HG02852 (cell line): Measurements from ENCODE around the gene MYH9.
"Not testable (repeated sequence)": the region's sequence is repeated elsewhere in the genome, so short reads cannot be mapped to it uniquely, and the experiment has no call there.

Source experiments
- ATAC-seq: cut with Tn5 transposase; IDR thresholded peaks from one replicate; pipeline ENCODE4 v1.9.1; 2021; ENCODE audit warnings: mild to moderate bottlenecking, moderate library complexity; ENCODE audit not compliant: unreplicated experiment

MYH9 gene

GRCh38 chr22:36297568-36297967 is 90.2 kb downstream of the MYH9 start:
- no peak for ATAC-seq

DNA sequence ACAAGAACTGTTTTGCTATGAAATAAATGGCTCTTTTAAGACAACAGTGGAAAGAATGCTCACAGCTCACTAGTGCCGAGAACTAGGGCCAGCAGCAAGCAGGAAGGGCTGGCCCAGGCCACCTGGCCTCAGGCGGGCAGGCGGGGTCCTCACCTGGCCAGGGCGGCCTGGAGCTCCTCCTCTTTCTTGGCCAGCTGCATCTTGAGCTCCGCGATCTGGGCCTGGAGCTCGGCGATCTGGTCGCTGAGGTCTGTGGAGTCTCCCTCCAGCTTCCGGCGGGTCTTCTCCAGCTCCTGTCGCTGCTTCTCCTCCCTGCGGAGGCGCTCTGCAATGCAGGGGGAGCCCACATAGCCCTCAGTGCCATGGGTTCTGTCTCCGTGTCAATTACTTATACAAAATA is 91.1 kb downstream of the MYH9 start:
- ATAC-seq, result no peak

DNA sequence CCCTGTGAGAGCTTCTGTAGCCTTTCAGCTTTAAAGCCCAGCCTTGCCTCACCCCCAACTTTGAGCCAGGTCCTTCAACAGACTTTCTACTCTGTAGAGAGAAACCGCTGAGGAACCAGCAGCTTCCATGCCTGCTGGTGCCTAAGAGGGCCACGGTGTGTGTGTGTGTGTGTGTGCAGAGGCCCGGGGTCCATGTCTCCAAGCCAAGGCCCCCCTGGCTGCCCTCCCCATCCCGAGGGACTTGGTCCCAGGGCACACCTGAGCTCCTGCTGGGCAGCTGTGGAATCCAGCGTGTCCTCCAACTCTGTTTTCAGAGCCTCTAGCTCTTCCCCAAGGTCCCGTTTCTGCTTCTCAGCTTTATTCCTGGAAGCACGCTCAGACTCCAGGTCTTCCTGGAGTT is 92.5 kb downstream of the MYH9 start:
- no peak for ATAC-seq

GRCh38 chr22:36294801-36295200 is 93.0 kb downstream of the MYH9 start:
- ATAC-seq, result no peak

GRCh38 chr22:36294293-36294620 is 93.5 kb downstream of the MYH9 start:
- no peak for ATAC-seq

DNA sequence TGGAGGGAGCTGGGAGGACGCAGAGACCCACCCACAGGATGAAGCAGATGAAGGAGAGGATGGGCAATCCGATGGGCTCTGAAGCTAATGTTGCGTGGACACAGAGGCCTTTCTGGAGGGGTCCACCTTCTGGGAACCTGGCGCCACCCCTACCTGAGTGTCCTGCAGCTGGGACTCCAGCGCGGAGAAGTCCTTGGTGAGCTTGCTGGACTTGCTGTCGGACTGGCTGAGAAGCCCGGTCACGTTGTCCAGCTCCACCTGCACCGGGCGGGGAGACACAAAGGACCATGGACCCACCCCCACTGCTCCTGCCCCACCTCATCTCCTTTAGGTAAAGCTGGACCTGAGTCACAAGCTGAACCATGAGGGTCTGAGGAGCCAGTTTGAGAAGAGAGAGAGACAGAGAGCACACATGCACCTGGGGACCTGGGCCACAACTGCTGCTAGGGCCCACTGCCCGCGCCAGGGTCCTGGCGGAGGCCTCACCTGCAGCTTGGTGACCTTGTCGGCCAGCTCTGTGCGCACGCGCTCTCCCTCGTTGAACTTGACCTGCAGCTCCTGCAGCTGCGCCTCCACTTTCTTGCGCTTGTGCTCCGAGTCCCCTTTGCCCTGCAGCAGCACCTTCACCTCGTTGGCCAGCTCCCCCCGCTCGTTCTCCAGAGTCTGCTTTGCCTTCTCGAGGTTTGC is 94.0 kb downstream of the MYH9 start:
- ATAC-seq, result no peak

GRCh38 chr22:36292823-36293530 is 94.8 kb downstream of the MYH9 start:
- no peak for ATAC-seq

GRCh38 chr22:36291831-36292740 is 95.7 kb downstream of the MYH9 start:
- ATAC-seq, result no peak

DNA sequence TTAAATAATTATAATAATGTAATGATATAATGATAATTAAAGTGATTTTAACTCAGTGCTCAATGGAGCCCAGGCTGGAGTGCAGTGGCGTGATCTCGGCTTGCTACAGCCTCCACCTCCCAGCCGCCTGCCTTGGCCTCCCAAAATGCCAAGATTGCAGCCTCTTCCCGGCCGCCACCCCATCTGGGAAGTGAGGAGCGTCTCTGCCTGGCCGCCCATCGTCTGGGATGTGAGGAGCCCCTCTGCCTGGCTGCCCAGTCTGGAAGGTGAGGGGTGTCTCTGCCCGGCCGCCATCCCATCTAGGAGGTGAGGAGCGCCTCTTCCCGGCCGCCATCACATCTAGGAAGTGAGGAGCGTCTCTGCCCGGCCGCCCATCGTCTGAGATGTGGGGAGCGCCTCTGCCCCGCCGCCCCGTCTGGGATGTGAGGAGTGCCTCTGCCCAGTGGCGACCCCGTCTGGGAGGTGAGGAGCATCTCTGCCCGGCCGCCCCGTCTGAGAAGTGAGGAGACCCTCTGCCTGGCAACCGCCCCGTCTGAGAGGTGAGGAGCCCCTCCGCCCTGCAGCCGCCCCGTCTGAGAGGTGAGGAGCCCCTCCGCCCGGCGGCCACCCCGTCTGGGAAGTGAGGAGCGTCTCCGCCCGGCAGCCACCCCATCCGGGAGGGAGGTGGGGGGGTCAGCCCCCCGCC is 97.2 kb downstream of the MYH9 start:
- ATAC-seq, result not testable (repeated sequence)

- not testable (repeated sequence) for ATAC-seq
These were observed 97.8 kb downstream of the MYH9 start for GRCh38 chr22:36289948-36290371.

- no peak for ATAC-seq
These were observed 98.3 kb downstream of the MYH9 start for GRCh38 chr22:36289406-36289870.

DNA sequence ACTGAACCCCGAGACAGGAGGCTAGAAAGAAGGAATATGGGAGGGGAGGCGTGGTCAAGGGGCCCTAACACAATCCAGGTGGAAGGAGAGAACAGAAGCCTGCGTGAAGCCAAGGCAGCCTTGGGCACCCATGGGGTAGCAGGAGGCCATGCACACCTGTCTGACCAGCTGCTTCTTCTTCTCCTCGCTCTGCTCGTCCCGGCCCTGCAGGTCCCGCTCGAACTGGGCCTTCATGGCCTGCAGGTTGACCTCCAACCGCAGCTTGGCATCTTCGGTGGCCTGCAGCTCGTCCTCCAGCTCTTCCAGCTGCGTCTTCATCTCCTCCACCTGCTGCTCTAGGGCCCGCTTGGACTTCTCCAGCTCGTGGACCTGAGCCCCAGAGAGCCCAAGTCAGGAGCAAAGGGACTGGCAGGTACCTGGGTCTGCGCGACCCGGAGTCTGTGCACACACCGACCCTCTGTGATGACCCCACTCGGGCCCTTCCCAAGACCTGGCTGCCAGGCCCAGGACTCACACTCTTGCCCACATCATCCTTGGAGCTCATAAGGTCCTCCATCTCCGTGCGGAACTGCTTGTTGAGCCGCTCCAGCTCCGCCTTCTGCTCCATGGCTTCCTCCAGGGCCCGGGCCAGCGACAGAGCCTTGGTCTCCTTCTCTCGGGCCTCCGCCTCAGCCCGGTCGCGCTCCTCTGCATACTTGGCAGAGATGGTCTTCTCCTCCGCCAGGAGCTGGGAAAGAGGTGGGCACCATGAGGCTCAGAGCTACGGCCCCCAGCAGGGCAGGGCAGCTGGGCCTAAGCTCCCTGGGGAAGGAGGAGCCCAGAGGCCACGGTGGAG is 99.0 kb downstream of the MYH9 start:
- no peak for ATAC-seq

DNA sequence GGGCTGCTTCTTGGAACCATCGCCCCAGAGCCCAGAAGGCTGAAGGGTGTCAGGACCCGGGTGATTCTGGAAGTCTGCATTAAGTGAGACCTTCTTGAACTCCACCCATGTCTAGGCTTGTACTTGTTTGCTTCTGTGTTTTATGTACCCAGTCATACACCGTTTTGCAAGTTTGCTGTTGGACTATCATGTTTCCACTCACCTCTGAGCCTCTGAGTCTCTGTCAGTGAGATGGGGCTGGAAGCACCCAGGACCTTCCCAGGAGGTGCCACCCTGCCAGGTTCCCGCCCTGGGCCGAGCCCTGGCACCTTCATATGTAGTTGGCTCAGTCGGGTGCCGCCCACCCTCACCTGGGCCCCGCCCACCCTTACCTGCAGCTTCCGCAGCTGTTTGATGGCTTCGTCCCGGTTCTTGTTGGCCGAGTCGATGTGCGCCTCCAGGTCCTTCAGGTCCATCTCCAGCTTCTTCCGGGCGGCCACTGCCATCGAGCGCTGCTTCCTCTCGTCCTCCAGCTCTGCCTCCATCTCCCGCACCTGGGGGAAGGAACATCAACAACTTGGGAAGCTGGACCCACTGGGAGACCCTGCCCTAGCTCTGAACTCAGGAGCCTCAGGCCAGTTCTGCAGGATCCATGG is 99.8 kb downstream of the MYH9 start:
- ATAC-seq, result no peak

- ATAC-seq, result no peak
These were observed 101.4 kb downstream of the MYH9 start for GRCh38 chr22:36286096-36286957.

DNA sequence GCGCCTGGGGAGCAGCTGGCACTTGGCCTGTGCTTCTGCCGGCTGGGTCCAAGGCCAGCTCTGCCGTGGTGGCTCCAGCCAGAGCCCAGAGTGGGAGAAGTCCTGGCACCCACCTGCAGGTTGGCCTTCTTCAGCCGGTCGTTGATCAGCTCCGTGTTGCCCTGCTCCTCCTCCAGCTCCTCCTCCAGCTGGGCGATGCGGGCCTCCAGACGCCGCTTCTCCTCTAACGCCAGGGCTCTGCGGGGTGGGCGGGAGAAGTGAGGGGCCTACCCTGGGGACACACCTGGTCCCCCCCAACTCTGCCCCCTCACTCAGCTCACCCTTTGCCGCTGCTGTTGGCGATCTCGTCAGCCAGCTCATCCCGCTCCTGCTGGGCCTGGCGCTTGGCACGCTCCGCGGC is 102.2 kb downstream of the MYH9 start:
- no peak for ATAC-seq

- ATAC-seq, result no peak
These were observed 102.8 kb downstream of the MYH9 start for GRCh38 chr22:36285017-36285416.

DNA sequence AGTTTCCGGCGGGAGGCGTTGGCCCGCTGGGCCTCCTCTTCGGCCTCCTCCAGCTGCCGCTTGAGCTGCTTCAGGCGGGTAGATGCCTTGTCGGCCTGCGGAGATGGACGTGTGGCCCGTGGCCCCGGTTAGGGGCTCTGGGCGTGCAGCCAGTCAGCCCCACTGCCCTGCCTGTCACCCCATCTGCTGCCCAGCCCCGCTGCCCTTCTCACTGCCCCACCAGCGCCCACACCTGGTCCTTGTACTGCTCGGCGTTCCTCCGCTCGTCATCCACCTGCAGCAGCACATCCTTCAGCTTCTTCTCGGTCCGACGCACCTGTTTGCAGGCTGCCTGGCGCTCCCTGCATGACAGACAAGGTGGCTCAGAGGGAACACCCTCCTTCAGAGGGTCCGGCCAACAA is 103.6 kb downstream of the MYH9 start:
- no peak for ATAC-seq

DNA sequence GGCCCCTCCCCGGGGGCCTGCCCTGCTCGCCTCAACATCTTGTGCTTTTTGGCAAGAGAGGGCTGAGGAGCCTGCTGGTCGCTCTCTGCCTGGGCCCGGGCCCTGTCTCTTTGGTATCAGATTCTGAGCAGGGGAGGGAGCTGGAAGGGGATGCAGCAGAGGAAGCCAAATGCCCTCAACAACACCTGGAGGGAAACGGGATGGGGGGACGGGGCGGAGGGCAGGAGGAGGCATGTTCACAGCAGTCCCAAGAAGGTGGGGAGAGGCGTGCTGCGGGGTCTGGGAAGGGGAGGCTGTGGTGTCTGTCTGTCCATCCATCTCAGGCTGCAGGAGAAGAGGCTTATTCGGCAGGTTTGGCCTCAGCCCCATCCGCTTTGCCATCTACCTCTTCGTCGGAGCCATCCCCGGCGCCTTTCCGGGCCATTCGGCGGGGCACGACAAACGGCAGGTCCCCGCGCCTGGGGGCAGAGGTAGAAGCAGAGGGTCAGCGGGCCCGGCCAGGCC is 105.4 kb downstream of the MYH9 start:
- ATAC-seq, result no peak
